ENCODE measurements around the gene IRGC.

DNA sequence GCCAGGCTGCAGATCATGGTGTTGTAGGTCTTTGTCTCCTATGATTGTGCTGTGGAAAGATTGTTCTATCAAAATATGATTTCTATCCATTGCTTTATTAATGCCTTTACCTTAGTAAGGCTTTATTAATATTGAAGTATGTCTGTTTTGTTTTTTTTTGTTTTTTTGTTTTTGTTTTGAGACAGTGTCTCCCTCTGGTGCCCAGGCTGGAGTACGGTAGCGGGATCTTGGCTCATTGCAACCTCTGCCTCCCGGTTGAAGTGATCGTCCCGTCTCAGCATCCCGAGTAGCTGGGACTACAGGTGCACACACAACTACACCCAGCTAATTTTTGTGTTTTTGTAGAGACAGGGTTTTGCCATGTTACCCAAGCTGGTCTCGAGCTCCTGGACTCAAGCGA, 7.7 kb downstream of the IRGC start:
- no peak for TF ChIP-seq CTCF (IDR thresholded peaks at IDR 0.05)
- no peak for TF ChIP-seq POLR2A (IDR thresholded peaks at IDR 0.05)

Data from suprapubic skin (tissue), 3 donors.